Spleen (tissue), 11 donors: ENCODE data around the gene SPATA3. TPM values are rescaled to one million over a fixed set of nuclear protein-coding genes. Genes with fewer than 3 reads are reported as not detected.

Experiments used
- DNase-seq: peaks from one replicate; pipeline ENCODE4 v3.0.0-alpha.2; 2020
- H3K27ac ChIP-seq, 8 donors: fragments of 200-600 bp; sonication (generic) in 7 of 8; 1 replicate in 4 of 8; 2 replicates in 4 of 8; pipeline versions ENCODE4 v1.5.0 to v1.8.0; 2016 to 2021; ENCODE audit warnings: inconsistent platforms in 4 of 8, mild to moderate bottlenecking in 4 of 8, moderate library complexity in 1 of 8
- H3K27me3 ChIP-seq, 7 donors: fragments of 200-600 bp; sonication (generic) in 6 of 7; replicated peaks in 1 of 7; 1 replicate in 4 of 7; 2 replicates in 3 of 7; pipeline versions ENCODE4 v1.5.0 to v1.8.0; 2016 to 2021; ENCODE audit warnings: inconsistent platforms in 3 of 7, mild to moderate bottlenecking in 1 of 7
- H3K36me3 ChIP-seq, 6 donors: fragments of 200-600 bp; sonication (generic) in 5 of 6; 1 replicate in 4 of 6; 2 replicates in 2 of 6; pipeline versions ENCODE4 v1.5.0 to v1.8.0; 2016 to 2021; ENCODE audit warnings: inconsistent platforms in 2 of 6
- H3K4me1 ChIP-seq, 6 donors: fragments of 200-600 bp; sonication (generic) in 5 of 6; 1 replicate in 3 of 6; 2 replicates in 3 of 6; pipeline versions ENCODE4 v1.5.0 to v1.8.0; 2016 to 2021; ENCODE audit warnings: inconsistent platforms in 3 of 6
- H3K4me3 ChIP-seq, 8 donors: fragments of 200-600 bp; sonication (generic) in 7 of 8; 1 replicate in 4 of 8; 2 replicates in 4 of 8; pipeline versions ENCODE4 v1.5.0 to v1.8.0; 2016 to 2021; ENCODE audit warnings: inconsistent platforms in 4 of 8, mild to moderate bottlenecking in 4 of 8, moderate library complexity in 2 of 8
- H3K9me3 ChIP-seq, 8 donors: fragments of 200-600 bp; sonication (generic) in 7 of 8; 1 replicate in 4 of 8; 2 replicates in 4 of 8; pipeline versions ENCODE4 v1.5.0 to v1.8.0; 2016 to 2021; ENCODE audit warnings: inconsistent platforms in 4 of 8
- POLR2A ChIP-seq, 3 donors: fragments of 450-650 bp; IDR thresholded peaks; one replicate each; pipeline ENCODE4 v1.5.1; 2017; ENCODE audit warnings: antibody characterized with exemption in 3 of 3, mild to moderate bottlenecking in 1 of 3
- POLR2AphosphoS5 ChIP-seq, 3 donors: sonication (generic); formaldehyde crosslinking; IDR thresholded peaks; one replicate each; pipeline ENCODE4 v1.5.1; 2017; ENCODE audit warnings: antibody characterized with exemption in 3 of 3
- WGBS, 5 donors: extraction: QIAGEN DNeasy Blood & Tissue Kit in 3 of 5; methylation state at CpG; one replicate each; pipeline versions ENCODE4 v1.1.5 to v1.1.7; 2013 to 2018; 5-methylcytosine and 5-hydroxymethylcytosine counted together
- intact Hi-C: fragments of 100-400 bp; cut with DNase I; formaldehyde crosslinking; loops from one replicate; pipeline ENCODE4 v1.15.0; 2023; ENCODE audit warnings: low total_unique reads
- polyA plus RNA-seq, 3 donors: library from polyadenylated mRNA; stranded (reverse); fragments of 200-250 nt; gene quantifications; one replicate each; pipeline ENCODE4 v1.2.1, GENCODE V29; 2013
- total RNA-seq, 7 donors: library from RNA; depleted of rRNA in 3 of 7; stranded (reverse); fragments of >200 nt in 3 of 7; fragmentation: NEBNext Ultra II Directional in 4 of 7; extraction: Animal tissue kit (Norgen Biotek cat#: 25700) in 4 of 7; gene quantifications; one replicate each; pipeline versions ENCODE4 v1.1.0 to v1.2.1, GENCODE V29; 2016 to 2021
- TF ChIP-seq, protein P1 (sequence below), 11 experiments: fragments of 200-600 bp in 7 of 11; fragments of 450-650 bp in 4 of 11; sonication (generic) in 4 of 11; IDR thresholded peaks in 8 of 11; conservative IDR thresholded peaks in 3 of 11; 1 replicate in 7 of 11; 2 replicates in 4 of 11; pipeline versions ENCODE4 v1.4.0 to v1.8.0; 2016 to 2021; ENCODE audit warnings: antibody characterized with exemption in 11 of 11, inconsistent platforms in 4 of 11, mild to moderate bottlenecking in 1 of 11
- donor health status: healthy with polysubstance abuse.
- donor health status: DM: no; HTN: no; CAD: no; lungs with moderate emphysema.
- donor health status: DM: no; HTN: no; CAD: no.
- donor health status: Bipolar disorder and iron deficiency.
- donor health status: healthy.
- donor health status: DM: no; HTN: no; CAD: no.
- donor health status: DM: yes; HTN: yes; CAD: no.

Gene SPATA3
- total and polyA plus RNA-seq, 10 donors, result not detected

DNA sequence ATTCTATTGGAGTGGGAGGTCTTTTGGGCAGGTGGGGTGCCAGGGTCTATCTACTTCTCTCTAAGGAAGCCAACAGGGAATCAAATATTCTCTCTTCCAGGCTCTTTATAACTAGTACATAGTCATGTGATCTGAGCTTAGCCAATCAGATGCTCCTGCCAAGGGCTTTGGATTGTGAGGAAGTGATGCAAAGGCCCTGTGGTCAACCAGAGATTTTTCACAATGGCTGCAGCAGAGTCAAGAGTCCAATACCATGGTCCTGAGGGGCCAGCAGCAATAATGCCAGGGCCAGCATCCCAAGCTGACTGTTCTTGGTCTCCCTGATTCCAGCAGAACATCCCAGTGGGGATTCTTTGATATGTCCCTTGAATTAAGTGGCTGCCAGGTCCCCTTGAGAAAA is 33.0 kb downstream of the SPATA3 start:
- no peak overlapping the region for H3K4me3 ChIP-seq
- no peak for DNase-seq
- intact Hi-C loops, result no loop called here
- peaks cover 0 to 3% (median 0%) of the 10 kb centered on the region in 8 donors for H3K9me3 ChIP-seq
- peaks cover 0 to 34% (median 0%) of the 10 kb centered on the region in 7 donors for H3K27me3 ChIP-seq
- TF ChIP-seq, protein P1, sequence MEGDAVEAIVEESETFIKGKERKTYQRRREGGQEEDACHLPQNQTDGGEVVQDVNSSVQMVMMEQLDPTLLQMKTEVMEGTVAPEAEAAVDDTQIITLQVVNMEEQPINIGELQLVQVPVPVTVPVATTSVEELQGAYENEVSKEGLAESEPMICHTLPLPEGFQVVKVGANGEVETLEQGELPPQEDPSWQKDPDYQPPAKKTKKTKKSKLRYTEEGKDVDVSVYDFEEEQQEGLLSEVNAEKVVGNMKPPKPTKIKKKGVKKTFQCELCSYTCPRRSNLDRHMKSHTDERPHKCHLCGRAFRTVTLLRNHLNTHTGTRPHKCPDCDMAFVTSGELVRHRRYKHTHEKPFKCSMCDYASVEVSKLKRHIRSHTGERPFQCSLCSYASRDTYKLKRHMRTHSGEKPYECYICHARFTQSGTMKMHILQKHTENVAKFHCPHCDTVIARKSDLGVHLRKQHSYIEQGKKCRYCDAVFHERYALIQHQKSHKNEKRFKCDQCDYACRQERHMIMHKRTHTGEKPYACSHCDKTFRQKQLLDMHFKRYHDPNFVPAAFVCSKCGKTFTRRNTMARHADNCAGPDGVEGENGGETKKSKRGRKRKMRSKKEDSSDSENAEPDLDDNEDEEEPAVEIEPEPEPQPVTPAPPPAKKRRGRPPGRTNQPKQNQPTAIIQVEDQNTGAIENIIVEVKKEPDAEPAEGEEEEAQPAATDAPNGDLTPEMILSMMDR (IDR thresholded peaks at IDR 0.05 in 8 of 11, conservative IDR thresholded peaks at IDR 0.05 in 3 of 11), result no peak
- H3K4me1 ChIP-seq, result no peaks in the 10 kb centered on the region
- H3K36me3 ChIP-seq, result no peaks in the 10 kb centered on the region
- no peak overlapping the region for H3K27ac ChIP-seq

DNA sequence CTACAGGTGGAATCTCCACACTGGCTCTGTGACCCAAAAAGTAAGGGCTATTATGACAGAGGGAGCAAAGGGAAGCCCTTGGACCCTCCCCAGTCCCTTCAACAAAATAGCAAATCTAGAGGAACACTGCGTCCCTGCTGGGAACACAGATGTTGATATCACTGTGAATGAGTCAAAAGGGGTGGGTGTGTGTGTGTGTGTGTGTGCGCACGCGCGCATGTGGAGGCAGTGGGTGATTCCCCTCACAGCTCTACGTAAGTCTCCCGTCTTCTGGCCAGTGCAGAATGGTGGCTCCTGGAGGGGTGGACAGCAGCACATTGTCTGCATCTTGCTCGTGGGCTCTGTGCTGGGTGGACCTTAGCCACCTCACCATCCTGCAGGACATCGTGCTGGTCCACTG is 33.6 kb downstream of the SPATA3 start:
- Histone ChIP-seq H3K9me3 (peaks cover 0 to 3% (median 0%) of the 10 kb centered on the region in 8 donors), H3K4me3 (no peak overlapping the region), H3K4me1 (peaks cover 0 to 6% (median 0%) of the 10 kb centered on the region in 6 donors), H3K27ac (no peak overlapping the region), H3K27me3 (peaks cover 0 to 38% (median 0%) of the 10 kb centered on the region in 7 donors), H3K36me3 (no peaks in the 10 kb centered on the region)
- intact Hi-C loops, result no loop called here
- TF ChIP-seq POLR2AphosphoS5 (IDR thresholded peaks at IDR 0.05) (no peak), POLR2A (IDR thresholded peaks at IDR 0.05) (no peak)
- TF ChIP-seq, protein P1 (IDR thresholded peaks at IDR 0.05 in 8 of 11, conservative IDR thresholded peaks at IDR 0.05 in 3 of 11), result no peak
- WGBS, 5 donors, result 76 to 92% (median 88%) methylated on average over 9 of the region's 9 CpGs
- no peak for DNase-seq

DNA sequence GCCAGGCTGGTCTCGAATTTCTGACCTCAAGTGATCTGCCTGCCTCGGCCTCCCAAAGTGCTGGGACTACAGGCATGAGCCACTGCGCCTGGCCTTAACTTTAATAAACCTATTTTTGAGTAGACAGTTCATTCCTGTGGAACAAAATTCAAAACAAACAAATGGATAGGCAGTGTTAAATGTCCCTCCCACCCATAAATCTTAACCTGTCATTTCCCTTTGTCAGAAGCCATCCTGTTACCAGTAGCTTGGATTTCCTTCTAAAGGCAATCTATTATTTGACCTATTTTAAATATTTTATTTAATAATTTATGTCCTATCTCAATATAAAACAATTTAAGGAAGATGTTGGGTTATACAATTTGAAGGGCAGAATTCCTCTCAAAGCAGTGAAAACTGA is 34.8 kb downstream of the SPATA3 start:
- peaks cover 0 to 3% (median 0%) of the 10 kb centered on the region in 8 donors for H3K9me3 ChIP-seq
- peaks cover 0 to 41% (median 8%) of the 10 kb centered on the region in 7 donors for H3K27me3 ChIP-seq
- no peak overlapping the region for H3K27ac ChIP-seq
- no peak for TF ChIP-seq POLR2AphosphoS5 (IDR thresholded peaks at IDR 0.05)
- TF ChIP-seq POLR2A (IDR thresholded peaks at IDR 0.05), result no peak
- TF ChIP-seq, protein P1 (IDR thresholded peaks at IDR 0.05 in 8 of 11, conservative IDR thresholded peaks at IDR 0.05 in 3 of 11), result no peak
- 69 to 86% (median 78%) methylated on average over 3 of the region's 3 CpGs for WGBS, 5 donors
- H3K36me3 ChIP-seq, result no peaks in the 10 kb centered on the region
- intact Hi-C loops, result no loop called here
- H3K4me1 ChIP-seq, result peaks cover 0 to 6% (median 0%) of the 10 kb centered on the region in 6 donors
- no peak overlapping the region for H3K4me3 ChIP-seq
- no peak for DNase-seq

- H3K4me3 ChIP-seq, result no peak overlapping the region
- no peak for DNase-seq
- H3K27ac ChIP-seq, result no peak overlapping the region
- H3K9me3 ChIP-seq, result peaks cover 0 to 3% (median 0%) of the 10 kb centered on the region in 8 donors
- intact Hi-C loops, result no loop called here
- peaks cover 0 to 16% (median 5%) of the 10 kb centered on the region in 6 donors for H3K4me1 ChIP-seq
- H3K27me3 ChIP-seq, result peaks cover 3 to 52% (median 24%) of the 10 kb centered on the region in 7 donors
- TF ChIP-seq, protein P1 (IDR thresholded peaks at IDR 0.05 in 8 of 11, conservative IDR thresholded peaks at IDR 0.05 in 3 of 11), result no peak
- H3K36me3 ChIP-seq, result no peaks in the 10 kb centered on the region
- 65 to 82% (median 72%) methylated on average over 5 of the region's 5 CpGs for WGBS, 5 donors
Observed at GRCh38 chr2:231032575-231033140, 36.7 kb downstream of the SPATA3 start.
